DMS153 treated with DMSO at 0.1 percent for 48 hours (cell line): ENCODE results near the gene CACNB1.

Experiments used
- DNase-seq: peaks from one replicate; lab custom pipeline; 2025; ENCODE audit not compliant: unreplicated experiment; lab: John Stamatoyannopoulos, UW

CACNB1 gene

GRCh38 chr17:39197380-39198185 is at the start of gene CACNB1:
TSS of gene CACNB1 (minus strand) at chr17:39197669. CDS start at chr17:39197495, 174 bp downstream.
- DNase-seq = peak; percentile 69

DNA sequence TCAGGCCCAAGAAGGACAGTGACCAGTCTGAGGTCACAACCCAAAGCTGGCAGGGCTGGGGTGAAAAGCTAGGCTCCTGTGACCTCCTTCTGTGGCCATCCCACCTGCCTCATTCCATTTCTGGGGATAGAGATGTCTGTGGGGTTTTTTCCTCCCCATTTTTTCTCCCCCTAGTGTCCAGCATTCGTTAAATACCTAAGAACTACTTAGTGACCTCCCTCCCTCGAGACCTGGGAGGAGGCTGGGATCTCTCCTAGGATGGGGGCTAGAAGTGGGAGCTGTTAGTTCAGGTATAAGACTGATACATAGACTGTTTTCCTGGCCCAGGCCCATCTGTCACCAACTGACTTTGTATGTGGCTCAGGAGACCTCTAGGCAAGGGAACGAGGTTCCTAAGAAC is 48.8 kb upstream of the CACNB1 start:
- DNase-seq = no peak

DNA sequence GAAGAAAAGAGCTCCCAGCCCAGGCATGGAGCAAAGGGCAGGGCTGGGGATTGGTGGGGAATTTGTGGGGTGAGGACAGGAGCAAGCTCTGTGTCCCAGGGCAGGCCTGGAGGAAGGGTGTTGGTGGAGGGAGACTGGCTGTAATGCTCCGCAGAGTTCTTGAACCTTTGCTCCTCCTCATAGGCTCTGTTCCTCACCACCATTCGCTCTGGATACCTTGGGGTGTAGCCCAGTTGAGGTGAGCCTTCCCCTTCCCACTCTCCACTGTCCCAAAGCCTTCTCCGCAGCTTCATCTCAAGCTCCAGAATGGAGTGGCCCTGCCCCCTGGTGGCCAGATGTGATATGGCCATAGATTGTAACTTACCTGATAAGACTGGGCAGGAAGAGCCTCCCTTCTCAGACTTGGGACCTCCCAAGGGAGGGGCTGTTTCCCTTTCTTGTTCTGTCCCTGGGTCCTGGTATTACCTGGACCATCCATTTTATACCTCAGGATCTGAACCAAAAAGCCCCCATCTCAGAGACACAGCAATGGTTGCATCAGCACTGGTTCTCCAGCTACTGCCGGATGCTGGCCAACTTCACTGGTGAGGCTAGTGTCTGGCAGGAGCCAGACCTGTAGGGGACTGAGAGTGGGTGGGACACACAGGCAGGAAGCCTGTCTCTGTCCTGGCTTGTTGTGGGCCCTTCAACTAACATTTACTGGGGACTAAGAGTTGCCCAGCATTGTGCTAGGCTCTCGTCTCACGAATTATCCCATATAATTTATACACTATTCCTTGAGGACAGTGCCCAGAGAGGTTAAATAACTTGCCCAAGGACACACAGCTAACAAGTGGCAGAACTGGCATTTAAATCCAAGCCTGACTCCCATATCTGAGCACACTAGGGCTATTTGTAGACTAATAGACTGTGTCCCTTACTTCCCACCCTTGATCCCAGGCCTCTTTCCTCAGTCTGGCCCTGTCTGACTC is 47.4 kb upstream of the CACNB1 start:
- peak; percentile 33 for DNase-seq

DNA sequence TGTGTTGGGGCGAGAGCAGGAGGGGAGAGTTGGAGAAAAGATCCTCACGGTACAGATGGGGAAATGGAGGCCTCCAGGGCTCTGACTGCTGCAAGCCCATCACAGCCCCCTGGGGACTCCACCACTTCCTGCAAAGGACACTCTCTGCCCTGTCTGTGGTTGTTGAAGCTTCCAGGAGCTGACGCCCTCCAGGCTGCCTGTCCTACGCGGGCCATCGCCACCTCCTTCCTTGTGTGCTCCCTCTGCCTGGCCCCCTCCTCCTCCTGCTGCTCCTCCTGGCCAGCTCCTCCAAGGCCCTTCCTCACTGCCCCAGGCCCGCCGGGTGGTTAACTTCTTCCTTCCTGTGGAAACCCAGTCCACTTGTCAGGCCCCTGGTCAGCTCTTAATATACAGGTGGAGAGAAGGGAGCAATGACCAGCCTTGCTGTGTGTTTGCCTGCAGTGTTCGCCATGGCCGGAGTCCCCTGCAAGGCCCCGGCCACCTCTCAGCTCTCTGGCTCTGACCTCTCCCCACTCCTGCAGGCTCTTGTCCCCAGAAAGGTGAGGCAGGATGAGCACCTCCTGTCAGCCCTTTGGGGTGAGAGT is 46.6 kb upstream of the CACNB1 start:
- no peak for DNase-seq

DNA sequence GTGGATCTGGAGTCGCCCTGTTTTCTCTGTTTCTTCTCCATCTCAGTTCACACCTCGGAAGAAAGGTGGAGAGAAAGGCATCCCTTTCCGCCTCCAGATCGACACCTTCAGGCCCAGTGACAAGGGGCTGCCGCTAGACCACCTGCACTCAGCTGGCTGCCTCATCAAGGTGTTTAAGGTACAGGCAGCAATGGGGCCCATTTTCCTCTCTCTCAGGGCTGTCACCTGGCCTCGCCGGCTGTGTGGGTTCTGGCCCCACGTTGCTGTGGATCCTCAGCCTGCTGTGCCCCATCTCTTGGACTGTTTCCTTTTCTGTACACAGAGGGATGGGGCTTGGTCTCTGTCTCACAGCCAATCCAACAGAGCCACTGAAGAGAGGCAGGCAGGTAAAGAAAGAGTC is 45.7 kb upstream of the CACNB1 start:
- DNase-seq = no peak

DNA sequence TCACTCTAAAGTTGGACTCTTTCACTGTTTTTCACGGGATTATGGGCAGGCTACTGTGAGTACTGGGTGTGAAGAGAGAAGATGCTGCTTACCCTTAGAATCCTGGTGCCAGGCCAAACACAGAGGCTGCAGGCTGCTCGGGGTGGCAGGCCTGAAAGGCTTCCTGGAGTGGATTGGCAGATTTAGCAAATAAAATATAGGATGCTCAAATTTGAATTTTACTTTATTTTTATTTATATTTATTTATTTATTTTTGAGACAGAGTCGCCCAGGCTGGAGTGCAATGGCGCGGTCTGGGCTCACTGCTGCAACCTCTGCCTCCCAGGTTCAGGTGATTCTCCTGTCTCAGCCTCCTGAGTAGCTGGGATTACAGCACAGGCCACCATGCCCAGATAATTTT is 43.2 kb upstream of the CACNB1 start:
- DNase-seq = no peak

GRCh38 chr17:39239640-39240314 is 42.3 kb upstream of the CACNB1 start:
- DNase-seq = peak; percentile 14

- peak; percentile 77 for DNase-seq
Measured at GRCh38 chr17:39238311-39238972, 41.0 kb upstream of the CACNB1 start.

- DNase-seq = no peak
Measured at GRCh38 chr17:39237586-39237985, 40.1 kb upstream of the CACNB1 start.

GRCh38 chr17:39236981-39237441 is 39.5 kb upstream of the CACNB1 start:
- peak; percentile 58 for DNase-seq

GRCh38 chr17:39236450-39236927 is 39.0 kb upstream of the CACNB1 start:
- peak; percentile 32 for DNase-seq

GRCh38 chr17:39235555-39236449 is 38.3 kb upstream of the CACNB1 start:
- peak; percentile 57 for DNase-seq

DNA sequence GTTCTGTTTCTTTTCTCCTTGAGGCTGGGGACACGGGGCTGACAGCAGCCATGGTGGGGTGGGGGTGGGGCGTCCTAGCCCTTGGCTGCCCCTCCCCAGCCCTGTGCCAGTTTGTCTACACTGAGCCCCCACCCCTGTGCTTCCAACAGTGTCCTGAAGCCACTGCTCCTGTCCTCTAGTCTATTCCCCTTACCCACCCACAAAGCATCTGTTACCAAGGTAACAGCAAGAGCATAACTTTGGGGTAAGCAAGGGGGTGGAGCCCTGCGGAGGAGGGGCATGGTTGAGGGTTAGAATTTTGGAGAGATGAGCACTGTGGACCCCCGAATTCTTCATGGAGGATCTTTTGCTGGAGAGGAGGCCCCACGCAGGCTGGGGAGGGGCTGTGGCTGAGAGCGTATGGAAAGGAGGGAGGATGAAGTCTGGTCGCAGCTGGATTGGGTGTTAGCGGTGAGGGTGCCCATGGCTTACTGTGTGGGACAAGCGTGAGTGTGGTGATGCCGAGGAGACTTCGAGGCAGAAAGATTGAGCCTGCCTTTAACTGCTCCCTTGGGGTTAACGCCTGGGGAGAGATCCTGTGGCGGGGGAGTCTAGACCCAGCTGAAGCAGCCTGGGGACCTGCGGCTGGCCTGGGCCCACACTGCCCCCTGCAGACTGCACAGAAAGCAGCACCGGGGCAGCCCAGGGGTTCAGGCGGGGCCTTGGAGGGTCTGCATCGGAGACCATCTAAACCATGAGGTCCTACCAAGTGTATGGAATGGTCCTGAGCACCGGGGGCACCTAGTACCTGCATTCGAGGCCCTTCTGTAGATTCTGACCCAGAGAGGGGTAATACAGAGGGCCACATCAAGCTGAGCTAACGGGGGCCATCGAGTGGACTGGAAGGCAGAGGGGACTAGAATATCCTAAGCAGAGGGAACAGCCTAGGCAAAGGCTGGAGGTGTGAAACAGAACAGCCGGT is 34.4 kb upstream of the CACNB1 start:
- no peak for DNase-seq

GRCh38 chr17:39231091-39231561 is 33.7 kb upstream of the CACNB1 start:
- no peak for DNase-seq

DNA sequence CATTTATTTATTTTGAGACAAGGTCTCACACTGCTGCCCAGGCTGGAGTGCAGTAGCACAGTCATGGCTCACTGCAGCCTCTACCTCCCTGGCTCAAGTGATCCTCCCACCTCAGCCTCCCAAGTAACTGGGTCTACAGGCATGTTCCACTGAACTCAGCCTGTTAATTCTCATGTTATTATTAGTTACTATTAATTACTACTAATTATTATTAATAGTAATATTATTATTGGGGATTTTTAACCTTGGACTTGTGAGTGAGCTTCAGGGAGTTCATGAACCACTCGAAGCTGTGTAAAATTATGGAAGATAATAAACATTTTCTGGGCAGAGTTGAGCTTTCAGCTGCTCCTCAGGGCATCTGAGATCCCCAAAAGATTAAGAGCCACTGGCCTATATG is 32.9 kb upstream of the CACNB1 start:
- DNase-seq = no peak

GRCh38 chr17:39229274-39229913 is 31.9 kb upstream of the CACNB1 start:
- DNase-seq = no peak

- no peak for DNase-seq
Measured at GRCh38 chr17:39227364-39227919, 30.0 kb upstream of the CACNB1 start.
